HUDEP-2 (cell line): Measurements from ENCODE around the gene TCEANC.
"Not testable (repeated sequence)": the region's sequence is repeated elsewhere in the genome, so short reads cannot be mapped to it uniquely, and the experiment has no call there.

Experiments
- DNase-seq, 76 experiments: peaks; one replicate each; lab custom pipeline; 2025; ENCODE audit not compliant: unreplicated experiment in 76 of 76; lab: John Stamatoyannopoulos, UW

TCEANC gene, protein sequence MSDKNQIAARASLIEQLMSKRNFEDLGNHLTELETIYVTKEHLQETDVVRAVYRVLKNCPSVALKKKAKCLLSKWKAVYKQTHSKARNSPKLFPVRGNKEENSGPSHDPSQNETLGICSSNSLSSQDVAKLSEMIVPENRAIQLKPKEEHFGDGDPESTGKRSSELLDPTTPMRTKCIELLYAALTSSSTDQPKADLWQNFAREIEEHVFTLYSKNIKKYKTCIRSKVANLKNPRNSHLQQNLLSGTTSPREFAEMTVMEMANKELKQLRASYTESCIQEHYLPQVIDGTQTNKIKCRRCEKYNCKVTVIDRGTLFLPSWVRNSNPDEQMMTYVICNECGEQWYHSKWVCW

DNA sequence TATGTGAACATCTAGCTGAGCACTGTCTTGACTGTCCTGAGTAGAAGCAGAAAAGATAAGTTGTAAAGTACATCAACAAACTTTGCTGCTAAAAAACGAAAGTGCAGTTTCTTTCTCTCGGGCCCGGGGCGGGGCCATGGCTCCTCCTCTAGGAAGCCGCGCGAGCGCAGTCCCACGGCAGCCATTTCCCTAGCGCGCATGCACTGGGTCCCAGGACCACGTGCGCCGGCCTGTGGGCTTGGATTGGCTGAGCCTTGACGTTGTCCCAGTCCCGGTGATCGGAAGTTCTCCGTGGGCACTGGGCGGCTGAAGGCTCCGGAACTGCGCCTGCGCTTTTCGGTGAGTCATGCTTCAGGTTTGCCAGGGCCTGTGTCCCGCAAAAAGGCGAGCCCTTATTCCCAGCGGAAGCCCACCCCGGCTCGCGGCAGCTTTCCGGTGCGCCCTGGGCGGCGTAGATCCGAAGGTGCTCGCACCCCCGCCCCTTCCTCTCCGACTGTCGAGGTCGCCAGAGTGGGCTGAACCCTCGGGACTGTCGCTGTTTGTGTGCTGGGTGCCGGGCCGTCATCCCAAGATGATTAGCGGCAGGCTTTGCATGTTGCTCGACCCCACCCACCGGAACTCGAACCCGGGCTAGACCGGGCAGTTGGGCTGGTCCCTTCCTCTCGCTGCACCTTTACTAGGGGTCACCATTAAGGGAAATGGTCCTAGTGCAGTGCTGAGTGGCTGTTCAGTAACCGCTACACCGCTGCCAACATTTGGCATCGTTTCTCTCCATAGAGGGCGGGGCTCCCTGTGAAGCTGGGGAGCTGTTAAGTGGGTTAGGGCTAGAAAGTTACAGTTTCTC is at the start of gene TCEANC:
Gene TCEANC, plus strand, starts transcription at position 292 of the 844 bp plus-strand sequence. CDS start 9,368 bp downstream, outside the sequence.
- peak; percentile 1 to 94 (median 86) for DNase-seq

DNA sequence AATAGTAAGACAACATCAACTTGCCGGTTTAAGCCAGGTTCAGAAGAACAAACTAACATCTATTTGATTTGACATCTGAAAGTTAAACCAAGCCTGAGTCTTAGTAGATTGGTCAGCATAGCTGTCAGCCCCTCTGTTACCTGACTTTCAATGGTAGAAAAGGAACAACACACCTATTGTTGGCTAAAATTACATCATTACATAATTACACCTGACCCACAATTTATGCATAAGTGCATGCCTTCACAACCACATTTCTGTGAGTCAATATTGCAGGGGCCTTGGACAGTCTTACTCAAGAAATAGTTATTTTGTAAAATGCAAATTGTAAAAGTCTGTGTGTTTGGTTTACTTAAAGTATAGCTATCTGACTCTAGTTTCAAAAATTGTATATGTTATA is 47.3 kb upstream of the TCEANC start:
- DNase-seq: no peak

DNA sequence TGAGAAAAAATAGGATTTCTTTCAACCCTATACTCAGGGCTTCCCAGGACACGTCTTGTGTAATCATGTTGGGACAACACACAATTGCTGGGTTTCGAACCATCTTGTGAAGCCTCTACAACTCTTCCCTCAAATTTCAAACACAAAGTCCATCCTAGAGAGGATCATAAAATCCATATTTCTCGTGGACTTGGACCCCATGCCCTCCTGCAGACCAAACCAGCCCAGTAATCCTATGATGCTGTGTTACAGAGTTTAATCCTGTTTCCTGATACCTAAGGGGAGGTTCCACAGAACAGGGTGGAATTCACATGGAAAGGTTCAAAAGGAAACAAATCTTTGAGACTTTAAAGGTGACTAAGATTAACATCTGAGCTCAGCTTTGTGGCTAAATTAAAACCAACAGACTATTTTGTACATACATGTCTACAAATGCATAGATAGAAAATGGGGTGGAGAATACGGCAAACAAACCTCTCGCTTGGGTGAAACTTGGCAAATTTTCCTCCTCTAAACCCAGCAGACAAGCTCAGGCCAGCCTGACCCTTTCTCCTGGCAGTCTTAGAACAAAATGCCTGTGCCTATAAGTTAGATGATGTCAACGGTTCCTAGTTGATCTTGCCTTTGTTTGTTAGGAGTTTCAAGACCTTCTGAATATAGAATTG is 45.5 kb upstream of the TCEANC start:
- no peak for DNase-seq

DNA sequence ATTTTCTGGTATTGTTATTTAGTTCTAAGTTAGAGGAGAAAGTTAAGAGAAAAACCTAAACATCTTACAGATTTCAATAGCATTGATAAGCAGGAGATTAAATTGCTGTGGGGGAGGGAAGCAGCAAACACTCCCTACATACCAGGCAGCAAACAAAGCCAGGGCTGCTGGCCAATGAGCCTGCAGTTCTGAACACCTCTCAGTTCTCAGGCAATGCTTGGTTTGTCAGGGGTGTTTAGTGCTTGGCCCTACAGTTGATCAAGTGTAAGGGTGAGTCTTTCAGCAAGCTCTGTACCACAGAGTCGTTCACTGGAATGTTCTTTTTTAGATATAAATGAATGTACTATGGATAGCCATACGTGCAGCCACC is 45.0 kb upstream of the TCEANC start:
- DNase-seq: peak in 6 of 76 experiments; percentile 0 to 9 (median 1)

DNA sequence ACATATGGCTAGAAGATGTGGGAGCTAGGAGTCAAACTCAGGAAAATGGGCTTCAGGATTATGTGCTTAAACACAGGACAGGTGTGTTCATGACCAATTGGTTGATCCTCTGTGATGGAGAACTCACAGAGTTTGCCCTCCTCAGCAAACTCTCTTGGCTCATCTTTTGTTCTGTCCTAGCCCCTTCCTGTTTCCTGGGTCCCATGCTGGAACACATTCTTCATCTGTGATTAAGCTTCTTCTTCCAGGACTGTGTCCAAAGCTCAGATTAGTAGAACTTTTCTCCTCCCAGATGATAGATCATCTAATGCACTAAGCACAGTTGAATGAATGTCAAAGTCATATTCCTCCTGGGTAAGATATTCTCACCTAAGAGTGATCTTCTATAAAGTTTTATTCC is 38.8 kb upstream of the TCEANC start:
- DNase-seq: no peak

DNA sequence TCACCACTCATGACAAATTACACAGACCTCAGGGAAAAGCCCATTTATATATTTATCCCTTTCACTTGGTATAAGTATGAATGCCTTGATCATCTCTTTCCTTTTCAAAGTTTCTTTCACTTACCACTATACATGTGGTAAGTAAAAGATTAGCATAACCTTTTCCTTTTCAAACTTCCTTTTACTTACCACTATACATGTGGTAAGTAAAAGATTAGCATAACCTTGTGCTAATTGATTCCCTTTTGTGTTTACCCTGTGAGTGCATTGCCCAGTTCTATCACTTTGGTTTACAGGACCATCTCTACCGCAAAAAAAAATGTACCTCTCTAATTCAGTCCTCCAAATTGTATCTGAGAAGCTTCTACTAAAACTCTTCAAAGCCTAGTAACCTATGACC is 32.7 kb upstream of the TCEANC start:
- DNase-seq: no peak

DNA sequence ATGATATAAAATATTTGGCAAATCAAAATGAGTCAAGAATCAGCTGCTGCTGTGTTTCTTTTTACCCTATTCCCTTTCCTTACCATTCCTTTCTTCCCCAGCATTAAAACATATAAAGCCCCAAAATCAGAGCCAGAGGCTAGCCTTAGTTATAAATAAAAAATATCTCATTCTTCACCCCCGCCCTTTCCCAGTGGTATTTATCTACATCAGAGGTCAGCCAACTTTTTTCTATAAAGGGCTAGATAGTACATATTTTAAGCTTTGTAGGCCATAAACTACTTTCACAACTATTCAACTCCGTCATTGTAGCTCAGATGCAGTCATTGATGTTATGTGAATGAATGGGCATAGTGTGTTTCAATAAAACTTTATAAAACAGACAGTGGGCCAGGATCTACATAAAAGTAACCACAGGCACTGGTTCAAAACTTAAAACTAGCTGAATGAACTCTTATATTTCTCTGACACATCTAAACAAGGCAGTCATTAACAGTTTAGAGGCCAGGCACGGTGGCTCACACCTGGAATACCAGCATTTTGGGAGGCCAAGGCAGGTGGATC is 30.5 kb upstream of the TCEANC start:
- no peak for DNase-seq

DNA sequence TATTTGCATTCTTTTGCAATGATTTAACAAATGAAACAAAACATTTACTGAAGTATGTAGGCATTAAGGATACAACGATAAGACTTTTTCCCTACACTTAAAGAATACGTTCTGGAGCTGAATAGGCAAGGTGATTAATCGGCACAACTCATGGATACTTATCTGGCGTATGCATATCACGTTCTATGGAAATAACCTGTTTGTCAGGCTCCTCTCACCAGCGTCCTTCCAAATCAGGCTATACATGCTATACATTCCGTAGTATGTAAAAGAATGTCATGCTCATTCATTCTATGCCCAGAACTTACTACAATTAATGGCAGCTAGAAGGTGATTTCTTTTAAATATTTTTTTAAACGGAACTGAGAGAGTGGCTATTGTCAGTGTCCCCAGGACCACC is 25.6 kb upstream of the TCEANC start:
- no peak for DNase-seq

DNA sequence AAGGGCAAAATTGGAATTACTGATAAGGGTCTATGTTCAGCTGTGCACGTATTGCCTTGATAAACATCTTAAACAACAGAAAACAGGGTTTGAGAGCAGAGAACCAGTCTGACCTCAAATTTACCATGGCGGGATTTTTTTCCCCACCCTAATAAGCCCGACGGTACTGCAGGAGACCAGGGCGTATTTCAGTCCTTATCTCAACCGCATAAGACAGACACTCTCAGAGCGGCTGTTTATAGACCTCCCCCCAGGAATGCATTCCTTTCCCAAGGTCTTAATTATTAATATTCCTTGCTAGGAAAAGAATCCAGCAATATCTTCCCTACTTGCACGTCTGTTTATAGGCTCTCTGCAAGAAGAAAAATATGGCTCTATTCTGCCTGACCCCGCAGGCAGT is 15.7 kb upstream of the TCEANC start:
- DNase-seq: not testable (repeated sequence)

DNA sequence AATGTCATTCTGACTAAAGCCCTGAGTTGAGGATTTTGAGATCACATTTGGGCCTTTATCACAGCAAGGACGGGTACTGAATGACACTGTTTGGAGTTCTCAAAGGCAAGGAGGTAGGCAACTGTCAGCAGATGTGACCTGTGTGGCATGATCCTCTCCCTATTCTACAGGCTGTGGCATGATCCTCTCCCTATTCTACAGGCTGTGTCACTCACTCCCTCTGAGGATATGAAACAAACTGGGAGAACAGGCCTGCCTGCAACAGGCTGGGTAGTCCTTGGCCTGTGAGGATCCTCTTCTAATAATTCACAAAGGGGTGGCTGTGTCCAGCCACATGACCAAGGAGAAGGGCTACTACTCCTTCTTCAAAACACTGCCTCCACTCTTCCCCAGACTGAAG is 14.9 kb upstream of the TCEANC start:
- no peak for DNase-seq

DNA sequence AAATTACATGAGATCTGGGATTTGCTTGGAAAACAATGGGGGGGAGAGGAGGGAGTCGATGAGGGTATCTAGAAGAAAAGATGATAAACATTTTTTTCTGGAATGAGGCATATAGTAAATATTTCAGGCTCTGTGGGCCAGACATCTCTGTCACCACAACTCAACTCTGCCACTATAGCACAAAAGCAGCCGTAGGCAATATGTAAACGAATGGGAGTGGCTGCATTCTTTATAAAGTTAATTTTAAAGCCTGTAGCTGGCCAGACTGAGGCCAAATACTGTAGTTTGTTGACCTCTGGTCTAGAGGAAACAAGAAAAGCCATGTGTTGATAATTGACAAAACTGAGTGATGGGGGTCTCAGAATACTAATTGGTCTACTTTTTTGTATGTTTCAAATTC is 14.1 kb upstream of the TCEANC start:
- DNase-seq: no peak

DNA sequence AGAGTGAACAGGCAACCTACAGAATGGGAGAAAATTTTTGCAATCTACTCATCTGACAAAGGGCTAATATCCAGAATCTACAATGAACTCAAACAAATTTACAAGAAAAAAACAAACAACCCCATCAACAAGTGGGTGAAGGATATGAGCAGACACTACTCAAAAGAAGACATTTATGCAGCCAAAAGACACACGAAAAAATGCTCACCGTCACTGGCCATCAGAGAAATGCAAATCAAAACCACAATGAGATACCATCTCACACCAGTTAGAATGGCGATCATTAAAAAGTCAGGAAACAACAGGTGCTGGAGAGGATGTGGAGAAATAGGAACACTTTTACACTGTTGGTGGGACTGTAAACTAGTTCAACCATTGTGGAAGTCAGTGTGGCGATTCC is 11.3 kb upstream of the TCEANC start:
- DNase-seq: not testable (repeated sequence)

DNA sequence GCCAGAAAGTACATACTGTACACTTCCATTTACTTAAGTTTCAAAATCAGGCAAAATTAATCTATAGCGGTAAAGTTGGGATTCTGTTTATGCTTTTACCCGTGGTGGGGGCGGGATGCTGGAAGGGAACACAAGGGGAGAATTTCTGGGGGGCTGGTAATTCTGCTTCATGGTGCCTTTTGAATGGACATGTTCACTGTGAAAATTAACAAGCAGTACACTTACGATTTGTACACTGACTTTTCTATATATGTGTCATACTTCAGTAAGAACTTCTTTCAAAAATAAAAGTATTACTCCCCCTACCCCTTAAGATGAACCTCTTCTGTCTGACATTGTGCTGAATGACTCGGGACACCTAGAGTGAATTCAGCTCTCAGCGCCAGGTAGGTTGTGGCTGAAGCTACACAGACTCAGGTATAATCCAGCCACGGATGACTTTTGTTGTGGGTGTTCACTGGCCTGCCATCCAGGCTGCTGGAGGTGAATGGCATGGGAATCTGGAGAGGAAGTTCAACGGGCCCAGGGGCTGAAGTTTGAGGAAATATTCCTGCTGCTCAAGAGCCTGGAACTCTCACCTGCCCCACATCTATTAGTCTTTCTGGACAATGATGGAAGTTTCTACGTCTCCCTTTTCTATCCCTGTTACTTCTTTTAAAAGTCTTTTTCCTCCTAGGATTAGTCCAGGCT is 7.3 kb upstream of the TCEANC start:
- peak in 2 of 76 experiments; percentile 0 to 4 for DNase-seq

DNA sequence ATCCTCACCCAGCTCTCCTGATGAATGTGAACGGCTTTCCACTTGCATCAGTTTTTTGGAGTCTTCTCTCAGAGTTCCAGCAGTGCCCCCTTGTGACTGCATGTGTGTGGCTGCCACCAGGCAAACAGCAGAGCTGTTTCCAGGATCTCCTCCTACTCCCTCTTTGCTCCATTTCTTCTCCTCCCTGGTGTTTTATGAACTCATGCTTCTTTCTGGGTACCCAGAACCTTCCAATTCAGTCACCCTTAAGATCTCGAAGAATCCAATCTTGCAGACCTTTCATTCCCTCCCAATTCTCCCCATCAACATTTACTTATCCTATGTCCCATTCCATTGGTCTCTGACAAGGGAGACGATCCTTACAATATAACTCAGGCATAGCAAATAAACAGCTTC is 6.8 kb upstream of the TCEANC start:
- peak in 67 of 76 experiments; percentile 0 to 69 (median 33) for DNase-seq

DNA sequence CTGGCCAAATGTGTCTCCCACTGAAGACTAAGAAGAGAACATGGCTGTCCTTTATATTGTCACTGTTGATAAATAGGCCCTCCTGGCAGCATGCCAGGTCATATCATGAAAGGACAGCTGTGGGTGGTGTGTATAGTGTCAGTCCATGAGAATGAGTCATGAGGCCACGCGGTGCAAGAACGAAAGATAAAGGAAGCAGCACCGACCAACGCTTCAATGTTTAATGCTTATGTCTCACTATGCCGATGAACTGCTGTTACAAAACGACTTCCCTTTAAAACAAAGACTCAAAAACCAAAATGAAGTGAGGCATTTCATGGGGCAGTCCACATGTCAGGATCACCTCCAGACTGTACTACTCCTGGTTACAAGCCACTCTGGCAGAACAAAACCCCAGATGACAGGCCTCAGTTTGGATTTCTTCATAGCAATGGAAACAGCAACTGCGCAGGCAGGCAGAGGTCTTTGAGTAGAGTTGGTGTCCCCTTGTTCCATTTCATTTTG is 5.2 kb upstream of the TCEANC start:
- peak; percentile 1 to 95 (median 85) for DNase-seq

DNA sequence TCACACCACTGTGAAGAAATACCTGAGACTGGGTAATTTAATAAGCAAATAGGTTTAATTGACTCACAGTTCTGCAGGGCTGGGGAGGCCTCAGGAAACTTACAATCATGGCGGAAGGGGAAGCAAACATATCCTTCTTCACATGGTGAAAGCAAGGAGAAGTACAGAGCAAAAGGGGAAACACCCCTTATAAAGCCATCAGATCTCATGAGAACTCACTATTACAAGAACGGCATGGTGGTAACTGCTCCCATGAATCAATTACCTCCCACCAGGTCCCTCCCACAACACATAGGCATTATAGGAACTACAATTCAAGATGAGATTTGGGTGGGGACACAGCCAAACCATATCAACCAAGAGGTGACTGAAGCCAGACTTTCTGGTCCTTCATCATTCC is 4.6 kb upstream of the TCEANC start:
- DNase-seq: peak in 11 of 76 experiments; percentile 0 to 21 (median 1)

DNA sequence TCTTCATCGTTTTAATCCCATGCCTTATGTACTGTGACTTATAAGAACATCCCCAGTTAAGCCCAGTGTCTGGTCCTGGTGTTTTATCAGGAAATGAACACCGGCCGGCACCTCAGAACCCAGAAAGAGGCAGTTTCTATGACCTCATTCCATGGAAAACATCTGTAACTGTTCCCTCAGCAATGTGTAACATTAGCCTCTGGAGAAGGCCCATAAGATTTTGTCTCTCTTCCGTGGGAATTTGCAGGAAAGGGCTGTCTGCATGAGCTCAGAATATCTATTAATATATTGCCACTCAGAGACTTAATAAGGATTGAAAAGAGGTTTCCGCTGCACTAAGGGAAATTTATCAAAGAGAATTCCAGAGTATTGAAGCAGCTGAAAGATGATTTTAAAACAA is 3.1 kb upstream of the TCEANC start:
- DNase-seq: no peak

DNA sequence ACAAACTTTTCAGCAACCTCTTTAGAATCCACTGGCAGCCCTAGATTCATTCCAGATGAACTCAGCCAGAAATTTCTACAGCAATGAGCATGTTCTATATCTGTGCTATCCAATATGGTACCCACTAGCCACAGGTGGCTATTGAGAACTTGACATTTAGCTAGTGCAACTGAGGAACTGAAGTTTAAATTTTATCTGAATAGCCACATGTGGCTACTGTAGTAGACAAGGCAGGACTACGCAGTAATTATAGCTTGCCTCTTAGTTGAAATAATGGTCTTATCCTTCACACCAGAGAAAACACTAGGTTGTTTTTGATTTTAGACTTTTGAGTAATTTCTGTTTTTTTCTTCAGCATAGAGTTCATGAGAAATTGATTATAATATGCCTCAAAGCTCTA is 2.6 kb upstream of the TCEANC start:
- DNase-seq: no peak

DNA sequence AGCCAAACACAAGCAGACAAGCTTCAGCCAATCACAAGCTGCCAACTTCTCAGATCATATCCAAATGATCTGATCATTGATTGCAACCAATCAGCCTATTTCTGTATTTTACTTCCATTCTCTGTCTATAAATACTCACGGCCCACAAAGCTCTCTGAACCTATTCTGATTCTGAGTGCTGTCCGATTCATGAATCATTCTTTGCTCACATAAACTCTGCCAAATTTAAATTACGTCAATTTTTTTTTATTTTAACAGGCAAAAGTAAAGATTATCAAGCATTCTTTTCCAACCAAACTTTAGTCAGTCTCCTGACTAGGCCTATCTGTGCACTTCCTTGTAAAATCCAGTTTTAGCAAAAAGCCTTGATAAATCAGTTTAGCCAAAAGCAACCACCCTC is 1.8 kb upstream of the TCEANC start:
- no peak for DNase-seq

DNA sequence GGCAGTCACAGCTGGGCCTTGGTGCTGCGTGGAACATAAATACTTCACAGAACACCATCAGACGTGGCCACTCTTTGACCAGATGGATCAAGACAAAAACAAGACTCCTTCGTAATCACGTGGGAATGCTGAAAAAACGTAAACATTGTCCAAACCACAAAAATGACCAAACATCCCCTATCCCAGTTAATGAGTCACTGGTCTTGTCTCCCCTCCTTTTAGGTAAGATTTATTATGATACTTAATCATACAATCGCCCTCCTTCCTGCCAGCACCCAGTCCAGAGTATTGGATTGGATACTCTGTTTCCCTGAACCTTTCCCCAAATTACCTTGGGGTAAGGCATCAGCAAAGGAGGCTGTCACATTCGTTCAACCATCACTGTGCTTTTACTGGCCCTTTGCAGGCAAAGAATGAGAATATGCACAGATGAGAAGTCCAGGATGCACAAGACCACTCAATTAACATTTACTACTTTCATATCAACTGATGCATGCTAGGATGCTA is 601 bp upstream of the TCEANC start:
- peak in 1 of 76 experiments; percentile 13 for DNase-seq
